ENCODE results near the gene SLIT3.
"Not testable (repeated sequence)": the region's sequence is repeated elsewhere in the genome, so short reads cannot be mapped to it uniquely, and the experiment has no call there.

The SLIT3 gene

GRCh38 chr5:168637281-168637680 lies 663.7 kb downstream of the SLIT3 start:
- H3K4me3 ChIP-seq (replicated peaks; ENCODE audit: low read depth, low read length): no peak overlapping the region
- no peak for DNase-seq (ENCODE audit: low read depth)
- TF ChIP-seq CTCF (IDR thresholded peaks at IDR 0.05; ENCODE audit: low read length, missing control alignments): no peak

- not testable (repeated sequence) for H3K4me3 ChIP-seq (replicated peaks; ENCODE audit: low read depth, low read length); DNase-seq (ENCODE audit: low read depth)
These were observed 670.0 kb downstream of the SLIT3 start for GRCh38 chr5:168630958-168631357.

GRCh38 chr5:168624850-168625364 lies 676.0 kb downstream of the SLIT3 start:
- TF ChIP-seq CTCF (IDR thresholded peaks at IDR 0.05; ENCODE audit: low read length, missing control alignments): no peak

GRCh38 chr5:168620807-168621206 lies 680.1 kb downstream of the SLIT3 start:
- H3K4me3 ChIP-seq (replicated peaks; ENCODE audit: low read depth, low read length): no peak overlapping the region
- TF ChIP-seq CTCF (IDR thresholded peaks at IDR 0.05; ENCODE audit: low read length, missing control alignments): no peak
- no peak for DNase-seq (ENCODE audit: low read depth)

More at GRCh38 chr5:168624850-168625364, 676.0 kb downstream of the SLIT3 start:
- no peak overlapping the region for H3K4me3 ChIP-seq (replicated peaks; ENCODE audit: low read depth, low read length)
- DNase-seq (ENCODE audit: low read depth): peak; percentile 19

GRCh38 chr5:168614661-168615060 lies 686.3 kb downstream of the SLIT3 start:
- no peak for TF ChIP-seq CTCF (IDR thresholded peaks at IDR 0.05; ENCODE audit: low read length, missing control alignments)
- H3K4me3 ChIP-seq (replicated peaks; ENCODE audit: low read depth, low read length): no peak overlapping the region
- DNase-seq (ENCODE audit: low read depth): no peak

GRCh38 chr5:168613996-168614395 lies 686.9 kb downstream of the SLIT3 start:
- DNase-seq (ENCODE audit: low read depth): no peak
- no peak for TF ChIP-seq CTCF (IDR thresholded peaks at IDR 0.05; ENCODE audit: low read length, missing control alignments)
- H3K4me3 ChIP-seq (replicated peaks; ENCODE audit: low read depth, low read length): no peak overlapping the region

- DNase-seq (ENCODE audit: low read depth): no peak
- H3K4me3 ChIP-seq (replicated peaks; ENCODE audit: low read depth, low read length): no peak overlapping the region
These were observed 687.5 kb downstream of the SLIT3 start for GRCh38 chr5:168613396-168613795.

More at GRCh38 chr5:168613396-168613795, 687.5 kb downstream of the SLIT3 start:
- no peak for TF ChIP-seq CTCF (IDR thresholded peaks at IDR 0.05; ENCODE audit: low read length, missing control alignments)

All from fibroblast of pulmonary artery (primary cell).